ENCODE measurements around the gene NPLOC4.

Gene NPLOC4

DNA sequence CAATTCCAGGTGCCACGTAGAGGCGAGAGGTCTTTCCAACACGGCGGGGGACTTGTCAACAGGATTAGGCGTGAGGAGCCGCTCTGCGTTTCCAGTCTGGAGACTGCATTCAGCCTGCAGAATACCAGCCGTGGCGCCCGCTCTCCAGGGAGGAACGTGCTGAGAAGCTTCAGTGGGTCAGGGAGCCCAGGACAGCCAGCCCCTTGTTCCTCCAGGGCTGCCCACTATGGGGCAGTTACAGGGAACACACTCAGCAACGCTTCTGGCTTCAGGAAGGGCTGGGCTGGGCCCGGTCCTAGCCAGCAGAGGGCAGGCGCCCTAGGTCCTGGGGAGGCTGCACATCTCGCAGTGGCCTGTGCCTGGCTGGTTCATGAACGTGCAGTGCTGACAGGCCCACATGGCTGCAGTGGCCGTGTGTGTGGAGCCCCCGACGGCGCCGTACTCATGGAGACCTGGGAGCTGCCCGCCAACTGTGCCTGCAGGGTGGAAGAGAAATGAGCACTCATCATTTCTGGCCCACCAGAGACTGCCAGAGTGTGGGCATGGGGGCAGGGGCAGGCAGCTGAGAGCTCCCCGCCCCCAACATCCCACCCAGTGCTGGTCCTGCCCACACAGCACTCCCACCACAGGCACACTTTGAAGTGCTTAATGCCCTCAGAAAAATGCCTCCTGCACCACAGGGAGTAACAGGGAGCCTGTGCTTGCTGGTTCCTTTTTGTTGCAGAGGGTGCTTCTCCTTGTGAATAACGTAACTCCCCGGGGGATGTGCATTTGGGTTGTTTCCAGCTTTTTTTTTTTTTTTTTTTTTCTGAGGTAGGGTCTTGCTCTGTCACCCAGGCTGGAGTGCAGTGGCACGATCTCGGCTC lies 77.7 kb downstream of the NPLOC4 start:
- peaks cover 33 to 59% of the 10 kb centered on the region in 2 donors for H3K36me3 ChIP-seq (ENCODE audit: control insufficient read depth in 2 of 2, insufficient read depth in 2 of 2, low read length in 2 of 2)
- H3K4me1 ChIP-seq (ENCODE audit: control insufficient read depth in 2 of 2, insufficient read depth in 2 of 2, low read length in 2 of 2), result peaks cover 8 to 23% of the 10 kb centered on the region in 2 donors
- no peak overlapping the region for H3K9ac ChIP-seq (ENCODE audit: low read depth in 1 of 2, low read length in 2 of 2)
- no peak overlapping the region for H3K4me3 ChIP-seq (ENCODE audit: low read length in 2 of 2)
- no peaks in the 10 kb centered on the region for H3K9me3 ChIP-seq (ENCODE audit: control insufficient read depth in 2 of 2, low read length in 2 of 2)
- no peak overlapping the region for H3K27ac ChIP-seq (ENCODE audit: low read depth in 2 of 2, low read length in 2 of 2)
- H3K27me3 ChIP-seq (ENCODE audit: control insufficient read depth in 2 of 2, insufficient read depth in 2 of 2, low read length in 2 of 2), result no peaks in the 10 kb centered on the region

DNA sequence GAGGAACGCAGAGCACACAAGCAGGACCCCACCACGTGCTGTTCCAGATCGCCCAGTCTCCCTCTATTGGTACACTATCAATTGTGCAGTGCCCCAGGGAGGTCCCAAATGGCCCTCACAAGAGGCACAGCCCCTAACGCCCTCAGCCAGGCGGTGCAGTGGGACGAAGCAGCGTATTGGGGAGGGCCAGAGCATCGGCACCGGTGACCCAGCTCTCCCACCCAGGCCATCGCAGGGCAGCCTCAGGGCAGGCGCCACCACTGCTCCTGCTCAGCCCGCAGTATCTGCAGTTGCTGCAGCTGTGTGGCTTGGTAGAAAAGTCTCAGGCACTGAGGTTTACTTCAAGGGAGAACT lies 78.8 kb downstream of the NPLOC4 start:
- Histone ChIP-seq H3K27ac (ENCODE audit: low read depth in 2 of 2, low read length in 2 of 2) (no peak overlapping the region), H3K9me3 (ENCODE audit: control insufficient read depth in 2 of 2, low read length in 2 of 2) (no peaks in the 10 kb centered on the region), H3K27me3 (ENCODE audit: control insufficient read depth in 2 of 2, insufficient read depth in 2 of 2, low read length in 2 of 2) (no peaks in the 10 kb centered on the region), H3K4me1 (ENCODE audit: control insufficient read depth in 2 of 2, insufficient read depth in 2 of 2, low read length in 2 of 2) (peaks cover 19 to 34% of the 10 kb centered on the region in 2 donors), H3K4me3 (ENCODE audit: low read length in 2 of 2) (no peak overlapping the region), H3K9ac (ENCODE audit: low read depth in 1 of 2, low read length in 2 of 2) (no peak overlapping the region), H3K36me3 (ENCODE audit: control insufficient read depth in 2 of 2, insufficient read depth in 2 of 2, low read length in 2 of 2) (peaks cover 27 to 49% of the 10 kb centered on the region in 2 donors)

GRCh38 chr17:81557276-81558114 lies 79.4 kb downstream of the NPLOC4 start:
- Histone ChIP-seq H3K27ac (ENCODE audit: low read depth in 2 of 2, low read length in 2 of 2) (no peak overlapping the region), H3K4me3 (ENCODE audit: low read length in 2 of 2) (no peak overlapping the region), H3K36me3 (ENCODE audit: control insufficient read depth in 2 of 2, insufficient read depth in 2 of 2, low read length in 2 of 2) (peaks cover 27 to 48% of the 10 kb centered on the region in 2 donors), H3K9ac (ENCODE audit: low read depth in 1 of 2, low read length in 2 of 2) (no peak overlapping the region), H3K4me1 (ENCODE audit: control insufficient read depth in 2 of 2, insufficient read depth in 2 of 2, low read length in 2 of 2) (peaks cover 20 to 35% of the 10 kb centered on the region in 2 donors), H3K9me3 (ENCODE audit: control insufficient read depth in 2 of 2, low read length in 2 of 2) (no peaks in the 10 kb centered on the region), H3K27me3 (ENCODE audit: control insufficient read depth in 2 of 2, insufficient read depth in 2 of 2, low read length in 2 of 2) (no peaks in the 10 kb centered on the region)

GRCh38 chr17:81556863-81557262 lies 80.0 kb downstream of the NPLOC4 start:
- no peak overlapping the region for H3K4me3 ChIP-seq (ENCODE audit: low read length in 2 of 2)
- H3K27ac ChIP-seq (ENCODE audit: low read depth in 2 of 2, low read length in 2 of 2), result peak overlapping the region in 1 of 2 donors; percentile 45
- no peaks in the 10 kb centered on the region for H3K27me3 ChIP-seq (ENCODE audit: control insufficient read depth in 2 of 2, insufficient read depth in 2 of 2, low read length in 2 of 2)
- no peaks in the 10 kb centered on the region for H3K9me3 ChIP-seq (ENCODE audit: control insufficient read depth in 2 of 2, low read length in 2 of 2)
- H3K4me1 ChIP-seq (ENCODE audit: control insufficient read depth in 2 of 2, insufficient read depth in 2 of 2, low read length in 2 of 2), result peaks cover 20 to 35% of the 10 kb centered on the region in 2 donors
- peaks cover 27 to 43% of the 10 kb centered on the region in 2 donors for H3K36me3 ChIP-seq (ENCODE audit: control insufficient read depth in 2 of 2, insufficient read depth in 2 of 2, low read length in 2 of 2)
- H3K9ac ChIP-seq (ENCODE audit: low read depth in 1 of 2, low read length in 2 of 2), result peak overlapping the region in 1 of 2 donors; percentile 6

GRCh38 chr17:81556175-81556691 lies 80.7 kb downstream of the NPLOC4 start:
- H3K27me3 ChIP-seq (ENCODE audit: control insufficient read depth in 2 of 2, insufficient read depth in 2 of 2, low read length in 2 of 2), result no peaks in the 10 kb centered on the region
- H3K27ac ChIP-seq (ENCODE audit: low read depth in 2 of 2, low read length in 2 of 2), result peak overlapping the region in 1 of 2 donors; percentile 45
- no peak overlapping the region for H3K4me3 ChIP-seq (ENCODE audit: low read length in 2 of 2)
- peak overlapping the region in 1 of 2 donors; percentile 6 for H3K9ac ChIP-seq (ENCODE audit: low read depth in 1 of 2, low read length in 2 of 2)
- peaks cover 23 to 38% of the 10 kb centered on the region in 2 donors for H3K4me1 ChIP-seq (ENCODE audit: control insufficient read depth in 2 of 2, insufficient read depth in 2 of 2, low read length in 2 of 2)
- no peaks in the 10 kb centered on the region for H3K9me3 ChIP-seq (ENCODE audit: control insufficient read depth in 2 of 2, low read length in 2 of 2)
- peaks cover 27 to 39% of the 10 kb centered on the region in 2 donors for H3K36me3 ChIP-seq (ENCODE audit: control insufficient read depth in 2 of 2, insufficient read depth in 2 of 2, low read length in 2 of 2)

DNA sequence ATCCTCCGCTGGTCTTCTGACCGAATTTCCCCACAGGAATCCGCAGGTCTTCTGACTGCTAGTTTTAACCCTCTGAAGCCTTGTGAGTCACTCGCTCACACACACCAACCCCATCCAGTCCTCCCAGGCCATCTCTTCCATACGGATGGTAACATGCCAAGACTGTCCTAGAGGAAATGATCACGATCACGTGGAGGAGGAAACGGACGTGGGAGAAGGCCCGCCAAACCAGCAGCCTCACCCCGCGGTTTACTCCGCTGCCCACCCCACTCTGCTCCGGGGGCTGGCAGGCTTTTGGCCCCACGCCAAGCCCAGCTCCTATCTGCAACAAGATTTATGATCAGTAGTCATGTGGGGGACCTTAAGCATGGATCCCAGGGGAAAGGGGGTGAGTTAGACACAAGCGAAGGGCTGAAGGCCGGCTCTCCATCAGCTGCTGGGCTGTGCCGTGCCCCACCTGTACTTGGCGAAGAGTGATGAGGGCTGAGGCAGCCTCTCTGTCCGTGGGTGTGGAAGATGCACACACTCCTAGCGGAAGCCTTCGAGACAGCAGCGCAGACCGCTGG lies 83.2 kb downstream of the NPLOC4 start:
- Histone ChIP-seq H3K4me1 (ENCODE audit: control insufficient read depth in 2 of 2, insufficient read depth in 2 of 2, low read length in 2 of 2) (peaks cover 28 to 40% of the 10 kb centered on the region in 2 donors), H3K27me3 (ENCODE audit: control insufficient read depth in 2 of 2, insufficient read depth in 2 of 2, low read length in 2 of 2) (no peaks in the 10 kb centered on the region), H3K27ac (ENCODE audit: low read depth in 2 of 2, low read length in 2 of 2) (peak overlapping the region; percentile 5 to 91), H3K4me3 (ENCODE audit: low read length in 2 of 2) (peak overlapping the region; percentile 90 to 91), H3K9me3 (ENCODE audit: control insufficient read depth in 2 of 2, low read length in 2 of 2) (no peaks in the 10 kb centered on the region), H3K36me3 (ENCODE audit: control insufficient read depth in 2 of 2, insufficient read depth in 2 of 2, low read length in 2 of 2) (peaks cover 12 to 31% of the 10 kb centered on the region in 2 donors), H3K9ac (ENCODE audit: low read depth in 1 of 2, low read length in 2 of 2) (peak overlapping the region; percentile 47 to 72)

DNA sequence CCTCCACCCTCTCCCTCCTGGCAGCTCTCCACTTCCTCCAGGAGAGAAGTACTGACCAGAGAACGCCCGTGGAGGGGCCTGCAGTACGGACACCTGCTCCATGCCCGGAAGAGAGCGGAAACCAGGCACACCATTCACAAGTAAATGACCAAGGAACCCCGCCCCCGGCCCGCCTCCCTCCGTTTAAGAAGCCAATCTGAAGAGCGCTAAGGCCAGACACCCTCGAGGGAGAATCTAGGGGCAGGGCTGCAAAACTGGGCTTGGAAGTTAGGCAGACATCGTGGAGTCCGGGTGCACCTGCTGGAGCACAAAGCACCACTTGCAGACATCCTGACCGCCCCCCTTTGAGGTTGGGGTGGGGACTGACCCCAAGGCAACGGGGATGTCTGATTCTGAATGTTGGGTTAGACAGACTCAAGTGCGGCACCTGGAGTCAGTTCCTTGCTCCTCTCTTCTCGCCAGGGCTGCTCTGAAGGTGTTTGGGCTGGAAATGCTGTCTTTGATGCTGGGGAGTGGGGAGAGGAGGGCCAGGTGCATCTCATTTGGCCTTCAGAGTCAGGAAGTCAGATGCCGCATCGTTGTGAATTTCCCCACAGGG lies 83.8 kb downstream of the NPLOC4 start:
- peak overlapping the region; percentile 72 to 75 for H3K9ac ChIP-seq (ENCODE audit: low read depth in 1 of 2, low read length in 2 of 2)
- H3K27me3 ChIP-seq (ENCODE audit: control insufficient read depth in 2 of 2, insufficient read depth in 2 of 2, low read length in 2 of 2), result no peaks in the 10 kb centered on the region
- H3K4me3 ChIP-seq (ENCODE audit: low read length in 2 of 2), result peak overlapping the region; percentile 90 to 91
- H3K36me3 ChIP-seq (ENCODE audit: control insufficient read depth in 2 of 2, insufficient read depth in 2 of 2, low read length in 2 of 2), result peaks cover 8 to 28% of the 10 kb centered on the region in 2 donors
- H3K27ac ChIP-seq (ENCODE audit: low read depth in 2 of 2, low read length in 2 of 2), result peak overlapping the region; percentile 83 to 91
- no peaks in the 10 kb centered on the region for H3K9me3 ChIP-seq (ENCODE audit: control insufficient read depth in 2 of 2, low read length in 2 of 2)
- peaks cover 28 to 40% of the 10 kb centered on the region in 2 donors for H3K4me1 ChIP-seq (ENCODE audit: control insufficient read depth in 2 of 2, insufficient read depth in 2 of 2, low read length in 2 of 2)

DNA sequence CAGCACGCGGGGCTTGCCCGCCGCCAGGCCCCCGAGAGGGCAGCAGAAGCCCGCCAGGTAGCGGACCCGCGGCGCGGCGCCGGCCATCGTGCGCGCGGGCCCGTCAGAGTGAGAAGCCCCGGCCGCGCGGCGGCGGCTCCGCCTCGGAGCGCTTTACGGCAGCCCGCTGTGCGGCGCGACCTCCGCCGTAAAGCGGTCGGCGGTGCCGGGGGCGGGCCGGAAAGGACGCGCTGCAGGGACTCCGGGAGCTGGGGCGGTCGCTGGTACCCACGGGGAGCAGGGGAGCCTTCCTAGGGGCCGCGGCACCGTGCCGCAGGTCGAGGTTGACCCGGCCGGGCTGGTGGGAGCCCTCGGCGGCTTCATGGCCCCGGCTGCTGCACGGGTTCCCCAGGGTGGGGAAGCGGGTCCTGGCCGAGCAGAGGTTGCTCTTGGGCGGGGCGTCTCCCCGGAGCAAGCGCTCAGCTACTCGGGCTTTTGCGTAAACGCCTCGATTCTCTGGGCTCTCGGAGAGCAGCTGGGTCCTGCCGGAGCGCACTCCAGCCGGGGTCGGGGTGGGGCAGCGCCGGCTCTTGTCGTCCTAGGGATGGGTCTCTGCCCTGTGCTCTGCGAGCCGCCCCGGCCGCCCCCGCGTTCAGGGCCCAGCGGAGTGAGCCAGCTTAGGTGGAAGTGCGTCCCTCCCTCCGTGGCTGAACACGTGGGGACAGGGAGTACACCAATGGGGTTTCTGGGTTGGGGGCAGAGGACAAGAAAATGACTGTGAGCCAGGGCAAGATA lies 84.5 kb downstream of the NPLOC4 start, which contains the start of gene FAAP100:
Gene FAAP100, minus strand, starts transcription at position 110 of the 774 bp plus-strand sequence. Its CDS starts 23 bp downstream, at position 87.
- Histone ChIP-seq H3K4me3 (ENCODE audit: low read length in 2 of 2) (peak within 1 kb of the TSS; percentile 90 to 91), H3K27ac (ENCODE audit: low read depth in 2 of 2, low read length in 2 of 2) (peak within 1 kb of the TSS; percentile 83 to 91), H3K9me3 (ENCODE audit: control insufficient read depth in 2 of 2, low read length in 2 of 2) (no peaks in the 10 kb centered on the region), H3K4me1 (ENCODE audit: control insufficient read depth in 2 of 2, insufficient read depth in 2 of 2, low read length in 2 of 2) (peaks cover 28 to 35% of the 10 kb centered on the region in 2 donors), H3K9ac (ENCODE audit: low read depth in 1 of 2, low read length in 2 of 2) (peak within 1 kb of the TSS; percentile 72 to 75), H3K36me3 (ENCODE audit: control insufficient read depth in 2 of 2, insufficient read depth in 2 of 2, low read length in 2 of 2) (peaks cover 8 to 25% of the 10 kb centered on the region in 2 donors), H3K27me3 (ENCODE audit: control insufficient read depth in 2 of 2, insufficient read depth in 2 of 2, low read length in 2 of 2) (no peaks in the 10 kb centered on the region)

Measured in mucosa of rectum (tissue), 2 donors.